C4-2B (cell line): ENCODE results near the gene KIAA0586.
"Not testable (repeated sequence)": the region's sequence is repeated elsewhere in the genome, so short reads cannot be mapped to it uniquely, and the experiment has no call there.

Source experiments
- H3K27ac ChIP-seq: fragments of 450-650 bp; 2 replicates; pipeline ENCODE4 v1.5.1; 2017
- CTCF ChIP-seq: fragments of 450-650 bp; conservative IDR thresholded peaks from 2 replicates; pipeline ENCODE4 v1.5.1; 2017; ENCODE audit warnings: mild to moderate bottlenecking
- ZFX ChIP-seq: fragments of 450-650 bp; IDR thresholded peaks from 2 replicates; pipeline ENCODE4 v1.6.1; 2017

Gene KIAA0586

GRCh38 chr14:58464652-58465051, 37.1 kb downstream of the KIAA0586 start:
- TF ChIP-seq CTCF: no peak
- no peak for TF ChIP-seq ZFX
- no peak overlapping the region for H3K27ac ChIP-seq

GRCh38 chr14:58465421-58465820, 37.9 kb downstream of the KIAA0586 start:
- TF ChIP-seq CTCF: no peak
- TF ChIP-seq ZFX: no peak

GRCh38 chr14:58466459-58466858, 38.9 kb downstream of the KIAA0586 start:
- TF ChIP-seq CTCF: no peak
- H3K27ac ChIP-seq: no peak overlapping the region

More at GRCh38 chr14:58465421-58465820, 37.9 kb downstream of the KIAA0586 start:
- H3K27ac ChIP-seq: no peak overlapping the region

GRCh38 chr14:58467575-58467974, 40.1 kb downstream of the KIAA0586 start:
- H3K27ac ChIP-seq: no peak overlapping the region
- TF ChIP-seq CTCF: no peak
- TF ChIP-seq ZFX: no peak

- H3K27ac ChIP-seq: no peak overlapping the region
- TF ChIP-seq ZFX: no peak
These were observed 41.8 kb downstream of the KIAA0586 start for GRCh38 chr14:58469309-58469708.

GRCh38 chr14:58476320-58476719, 48.8 kb downstream of the KIAA0586 start:
- TF ChIP-seq ZFX: no peak
- TF ChIP-seq CTCF: no peak
- peak overlapping the region; percentile 65 for H3K27ac ChIP-seq

- no peak for TF ChIP-seq ZFX
- no peak for TF ChIP-seq CTCF
- H3K27ac ChIP-seq: no peak overlapping the region
These were observed 50.1 kb downstream of the KIAA0586 start for GRCh38 chr14:58477653-58478052.

GRCh38 chr14:58478329-58478728, 50.8 kb downstream of the KIAA0586 start:
- H3K27ac ChIP-seq: not testable (repeated sequence)

GRCh38 chr14:58479975-58480374, 52.5 kb downstream of the KIAA0586 start:
- TF ChIP-seq ZFX (no peak), CTCF (no peak)
- no peak overlapping the region for H3K27ac ChIP-seq
